ENCODE data around the gene LTC4S.

- TF ChIP-seq CTCF (IDR thresholded peaks at IDR 0.05) (no peak), POLR2A (IDR thresholded peaks at IDR 0.05) (peak; percentile 95), POLR2AphosphoS5 (IDR thresholded peaks at IDR 0.05) (peak; percentile 99)
Measured at GRCh38 chr5:179820483-179821297, 26.9 kb downstream of the LTC4S start, which contains the start of gene SQSTM1.
